NCI-H1417 (cell line): ENCODE data around the gene KLHL15.
"Not testable (repeated sequence)": the region's sequence is repeated elsewhere in the genome, so short reads cannot be mapped to it uniquely, and the experiment has no call there.

Experiments
- DNase-seq, 3 experiments: peaks; one replicate each; lab custom pipeline; 2025; lab: John Stamatoyannopoulos, UW

KLHL15 gene

GRCh38 chrX:24017674-24018073 is 9.3 kb downstream of the KLHL15 start:
- DNase-seq, result no peak

DNA sequence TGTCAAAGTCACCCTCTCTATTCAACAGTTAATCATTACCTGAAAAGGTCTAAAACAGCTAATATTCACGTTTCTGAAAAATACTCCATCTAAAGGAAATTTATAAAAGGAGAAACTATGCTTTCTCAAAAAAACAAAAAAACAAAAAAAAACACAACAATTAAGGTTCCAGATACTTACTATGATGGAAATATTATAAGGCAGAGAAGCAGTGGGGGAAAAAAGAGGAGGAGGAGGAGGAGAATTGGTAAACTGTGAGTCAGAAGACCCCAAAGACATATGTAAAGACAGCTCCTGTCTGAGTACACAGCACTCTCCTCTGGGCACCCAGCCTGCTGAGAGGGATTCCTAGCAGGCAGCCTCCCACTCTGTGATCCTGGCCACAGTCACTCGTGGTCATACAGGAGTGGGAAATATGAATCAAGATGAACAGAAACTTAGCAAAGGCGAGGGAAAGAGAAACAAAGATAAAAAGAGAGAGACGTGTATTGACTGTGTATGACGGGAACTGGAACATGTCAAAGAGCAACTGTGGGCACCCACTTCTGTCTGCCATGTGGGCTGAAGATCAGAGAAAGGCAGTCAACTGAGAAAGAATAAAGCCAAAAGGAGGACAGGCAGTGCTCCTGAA is 12.5 kb downstream of the KLHL15 start:
- no peak for DNase-seq

GRCh38 chrX:24012266-24012665 is 14.7 kb downstream of the KLHL15 start:
- DNase-seq, result no peak

GRCh38 chrX:24005867-24006266 is 21.1 kb downstream of the KLHL15 start:
- DNase-seq, result no peak

- no peak for DNase-seq
These were observed 22.0 kb downstream of the KLHL15 start for GRCh38 chrX:24005028-24005427.

- DNase-seq, result no peak
These were observed 24.2 kb downstream of the KLHL15 start for GRCh38 chrX:24002792-24003191.

DNA sequence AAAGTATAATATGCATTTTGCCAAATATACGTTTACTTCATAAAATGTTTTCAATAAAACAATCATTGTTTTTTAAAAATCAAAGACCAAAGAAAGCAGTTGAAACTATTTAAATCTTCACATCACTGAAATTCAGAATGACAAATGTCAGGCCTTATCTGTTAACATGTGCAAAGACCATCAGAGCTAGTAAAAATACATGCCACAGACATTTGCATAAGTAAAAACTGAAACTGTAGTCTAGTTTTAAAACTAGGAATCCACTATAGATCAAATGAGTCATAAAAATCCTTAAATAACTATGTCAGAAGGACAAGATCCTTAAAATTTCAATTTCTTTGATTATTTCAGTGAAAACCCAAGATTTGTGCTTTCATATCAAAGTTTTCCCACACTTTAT is 24.8 kb downstream of the KLHL15 start:
- no peak for DNase-seq

DNA sequence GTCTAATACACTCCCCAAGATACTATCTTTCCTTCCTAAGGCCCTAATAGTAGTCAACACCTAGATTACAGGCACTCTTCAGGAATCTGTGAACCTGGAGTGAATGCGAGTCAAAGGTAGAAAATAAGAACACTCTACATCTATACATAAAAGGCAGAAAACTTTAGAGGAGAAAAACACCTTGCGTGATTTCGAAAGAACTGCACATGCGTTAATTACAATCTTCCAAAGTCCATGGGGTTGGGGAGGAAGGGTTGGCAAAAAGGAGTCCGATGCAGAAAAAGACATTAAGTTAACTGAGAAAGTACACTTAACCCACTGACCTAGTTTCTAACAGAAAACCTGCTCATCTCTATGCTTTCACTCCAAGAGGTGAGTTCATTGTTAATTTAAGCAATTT is 27.3 kb downstream of the KLHL15 start:
- DNase-seq, result no peak

GRCh38 chrX:23993012-23993633 is 33.9 kb downstream of the KLHL15 start:
- no peak for DNase-seq

GRCh38 chrX:23992431-23992830 is 34.6 kb downstream of the KLHL15 start:
- DNase-seq, result no peak

DNA sequence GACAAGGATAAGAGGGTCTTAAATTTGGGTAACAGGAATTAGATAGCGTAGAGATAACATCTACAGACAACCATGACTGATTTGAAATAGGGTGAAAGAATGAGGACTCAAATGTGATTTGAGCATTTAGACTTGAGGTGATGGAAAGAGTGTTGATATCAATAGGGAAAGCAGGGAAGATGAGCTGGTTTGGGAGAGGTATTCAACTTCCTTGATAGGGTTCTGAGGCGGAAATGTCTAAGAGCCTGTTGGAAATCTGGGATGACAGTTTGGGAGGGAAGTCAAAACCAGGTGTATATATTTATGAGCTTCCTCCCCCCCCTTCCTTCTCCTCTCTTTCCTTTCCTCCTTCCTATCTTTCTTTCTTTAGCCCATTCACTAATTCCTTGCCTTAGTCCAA is 36.5 kb downstream of the KLHL15 start:
- DNase-seq, result no peak

DNA sequence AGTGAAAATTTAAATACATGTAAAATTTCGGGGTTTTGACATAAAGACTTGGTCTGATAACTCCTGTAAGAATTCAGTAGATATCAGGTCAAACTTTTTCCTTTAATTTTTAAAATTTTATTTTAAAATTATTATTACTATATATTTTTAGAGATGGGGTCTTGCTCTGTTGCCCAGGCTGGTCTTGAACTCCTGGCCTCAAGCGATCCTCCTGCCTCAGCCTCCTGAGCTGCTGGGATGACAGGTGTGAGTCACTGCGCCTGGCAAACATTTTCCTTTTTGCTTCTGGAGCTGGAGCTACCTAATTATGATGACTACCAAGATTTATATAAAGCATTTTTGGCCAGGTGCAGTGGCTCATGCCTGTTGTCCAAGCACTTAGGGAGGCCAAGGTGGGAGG is 37.3 kb downstream of the KLHL15 start:
- DNase-seq, result no peak

DNA sequence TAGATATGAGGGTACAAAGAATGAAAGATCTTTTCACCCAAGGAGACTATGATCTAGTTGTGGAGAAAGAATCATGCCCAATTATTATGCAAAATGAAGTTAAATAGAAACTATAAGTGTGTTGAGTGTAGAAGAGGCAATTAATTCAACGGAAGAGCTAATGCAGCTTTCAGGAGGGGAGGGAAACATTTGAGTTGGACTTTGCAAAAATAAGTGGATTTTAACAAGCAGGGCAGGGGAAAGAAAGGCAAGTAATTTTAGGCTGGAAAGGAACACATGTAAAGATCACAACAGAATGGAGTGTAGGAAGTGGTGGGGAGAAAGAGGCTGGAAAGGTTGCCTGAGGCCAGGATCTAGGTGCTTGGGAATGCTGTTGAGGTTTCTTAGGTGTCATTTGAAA is 44.1 kb downstream of the KLHL15 start:
- no peak for DNase-seq

- no peak for DNase-seq
These were observed 45.3 kb downstream of the KLHL15 start for GRCh38 chrX:23981711-23982110.

GRCh38 chrX:23981222-23981621 is 45.8 kb downstream of the KLHL15 start:
- DNase-seq, result no peak

DNA sequence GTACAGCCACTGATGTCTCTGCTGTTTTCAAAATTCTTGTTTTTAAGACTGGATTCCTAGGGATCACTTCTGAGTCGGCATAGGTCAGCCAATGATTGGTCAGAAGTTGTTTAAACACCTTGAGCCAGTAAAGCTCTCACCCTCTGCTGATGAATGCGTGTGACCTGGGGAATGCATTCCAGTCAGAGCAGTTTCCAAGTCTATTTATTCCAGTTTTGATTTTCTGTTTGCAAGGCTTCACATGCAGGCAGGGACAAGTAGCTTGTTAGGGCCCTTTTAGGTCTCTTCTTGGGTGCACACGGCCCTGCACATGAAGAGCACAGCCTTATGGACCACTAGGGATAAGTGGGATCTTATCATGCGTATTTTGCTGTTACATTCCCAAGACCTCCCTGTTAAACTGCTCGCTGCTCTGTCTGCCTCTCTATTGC is 47.0 kb downstream of the KLHL15 start:
- peak in 1 of 3 experiments; percentile 40 for DNase-seq

DNA sequence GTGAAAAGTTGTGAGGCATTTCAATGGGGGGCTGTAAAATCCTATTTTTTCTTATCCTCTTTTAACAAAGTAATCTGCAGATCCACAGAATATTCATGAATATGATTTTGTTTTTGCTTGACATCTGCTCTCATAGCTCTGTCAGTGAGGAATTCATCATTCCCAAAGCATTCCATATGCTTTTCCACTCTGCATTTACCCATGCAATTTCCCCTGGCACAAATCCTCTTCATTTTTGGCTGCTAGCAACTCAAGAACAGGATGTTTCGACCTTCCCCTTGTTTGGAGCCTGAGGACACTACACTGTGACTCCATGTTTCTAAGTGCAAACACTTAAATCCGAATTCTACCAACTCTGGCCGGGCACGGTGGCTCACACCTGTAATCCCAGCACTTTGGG is 48.5 kb downstream of the KLHL15 start:
- no peak for DNase-seq

GRCh38 chrX:23965630-23966029 is 61.4 kb downstream of the KLHL15 start:
- not testable (repeated sequence) for DNase-seq

- no peak for DNase-seq
These were observed 62.8 kb downstream of the KLHL15 start for GRCh38 chrX:23964191-23964590.

DNA sequence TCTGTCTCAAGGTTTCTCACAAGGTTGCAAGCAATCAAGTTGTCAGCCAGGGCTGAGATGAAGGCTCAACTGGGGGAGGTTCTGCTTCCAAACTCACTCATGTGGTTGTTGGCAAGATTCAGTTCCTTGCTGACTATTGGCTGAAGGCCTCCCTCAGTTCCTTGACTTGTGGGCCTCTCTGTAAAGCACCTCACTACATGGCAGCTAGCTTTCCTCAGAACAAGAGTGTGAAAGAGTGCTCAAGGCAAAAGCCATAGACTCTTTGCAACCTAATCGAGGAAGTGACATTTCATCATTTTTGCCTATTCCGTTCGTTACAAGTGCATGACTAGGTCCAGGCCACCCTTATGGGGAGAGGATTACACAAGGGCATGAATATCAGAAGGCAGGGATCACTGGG is 67.2 kb downstream of the KLHL15 start:
- no peak for DNase-seq

- DNase-seq, result no peak
These were observed 72.6 kb downstream of the KLHL15 start for GRCh38 chrX:23954396-23954795.

- DNase-seq, result no peak
These were observed 73.1 kb downstream of the KLHL15 start for GRCh38 chrX:23953908-23954269.

DNA sequence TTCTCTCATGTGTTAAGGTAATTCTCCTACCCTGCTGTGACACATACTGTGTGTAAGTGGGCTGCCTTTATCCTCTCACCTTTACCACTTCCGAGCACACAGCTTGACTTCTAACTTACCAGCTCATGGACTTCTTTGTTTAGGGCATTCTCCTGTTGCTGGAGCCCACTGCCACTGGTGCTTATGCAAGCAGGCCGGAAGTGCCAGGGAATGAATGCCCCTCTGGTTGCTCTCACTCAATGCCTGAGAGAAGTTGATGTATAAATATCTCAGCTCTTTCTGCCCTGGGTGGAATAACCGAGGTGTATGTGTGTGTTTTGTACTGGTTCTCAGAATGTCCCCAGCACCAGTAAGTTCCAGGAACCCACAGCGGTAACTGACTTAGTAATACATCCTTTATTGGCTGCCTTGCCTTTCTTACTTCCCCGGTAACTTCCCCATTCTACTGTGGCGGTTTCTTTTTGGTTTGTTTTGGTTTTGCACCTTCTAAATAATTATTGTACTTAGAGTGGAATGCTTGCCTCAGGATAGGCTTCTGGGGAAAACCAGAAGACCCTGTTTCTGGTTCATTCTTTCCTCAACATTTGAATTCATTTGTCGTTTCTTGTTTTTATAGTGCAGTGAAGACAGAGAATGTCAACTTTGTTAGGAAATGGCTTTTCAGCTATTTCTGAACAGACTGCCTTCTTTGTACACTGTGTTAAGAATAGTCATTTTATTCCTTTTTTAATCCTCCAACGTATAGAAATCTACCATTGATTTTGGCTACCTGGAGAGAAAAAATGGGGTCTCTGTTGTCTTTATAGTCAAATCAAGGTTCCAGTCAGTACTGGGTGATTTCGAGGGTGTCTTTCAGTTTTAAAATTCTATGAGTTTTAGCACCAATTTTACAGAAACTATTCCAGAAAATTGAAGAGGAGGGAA is 73.7 kb downstream of the KLHL15 start:
- DNase-seq, result peak in 2 of 3 experiments; percentile 67 to 89
